HepG2 (cell line): ENCODE results near the gene GSTCD.

Experiments used
- NFIB ChIP-seq: sonication (generic); formaldehyde crosslinking; IDR thresholded peaks from 2 replicates; pipeline ENCODE4 v1.9.0; 2021; ENCODE audit warnings: missing genetic modification reagents, mild to moderate bottlenecking, borderline replicate concordance
- RAD21 ChIP-seq: fragments of 450-650 bp; formaldehyde crosslinking; IDR thresholded peaks from 2 replicates; pipeline ENCODE4 v1.5.0; 2020; ENCODE audit warnings: mild to moderate bottlenecking
- SP2 ChIP-seq: sonication (generic); formaldehyde crosslinking; IDR thresholded peaks from 2 replicates; pipeline ENCODE4 v1.5.1; 2020; ENCODE audit warnings: mild to moderate bottlenecking, missing genetic modification reagents
- ZNF496 ChIP-seq: sonication (generic); formaldehyde crosslinking; IDR thresholded peaks from 2 replicates; pipeline ENCODE4 v1.8.1; 2023; ENCODE audit warnings: mild to moderate bottlenecking, moderate library complexity, missing genetic modification reagents; ENCODE audit not compliant: insufficient replicate concordance
- TF ChIP-seq, protein P1 (sequence below): sonication (generic); formaldehyde crosslinking; IDR thresholded peaks from one replicate; pipeline ENCODE4 v1.5.1; 2020; ENCODE audit warnings: mild to moderate bottlenecking, missing genetic modification reagents; ENCODE audit errors: not compliant biosample characterization

- TF ChIP-seq RAD21 (no peak), NFIB (CRISPR knock-in tag) (no peak), ZNF496 (CRISPR knock-in tag) (no peak), SP2 (CRISPR knock-in tag) (no peak)
- TF ChIP-seq, protein P1, sequence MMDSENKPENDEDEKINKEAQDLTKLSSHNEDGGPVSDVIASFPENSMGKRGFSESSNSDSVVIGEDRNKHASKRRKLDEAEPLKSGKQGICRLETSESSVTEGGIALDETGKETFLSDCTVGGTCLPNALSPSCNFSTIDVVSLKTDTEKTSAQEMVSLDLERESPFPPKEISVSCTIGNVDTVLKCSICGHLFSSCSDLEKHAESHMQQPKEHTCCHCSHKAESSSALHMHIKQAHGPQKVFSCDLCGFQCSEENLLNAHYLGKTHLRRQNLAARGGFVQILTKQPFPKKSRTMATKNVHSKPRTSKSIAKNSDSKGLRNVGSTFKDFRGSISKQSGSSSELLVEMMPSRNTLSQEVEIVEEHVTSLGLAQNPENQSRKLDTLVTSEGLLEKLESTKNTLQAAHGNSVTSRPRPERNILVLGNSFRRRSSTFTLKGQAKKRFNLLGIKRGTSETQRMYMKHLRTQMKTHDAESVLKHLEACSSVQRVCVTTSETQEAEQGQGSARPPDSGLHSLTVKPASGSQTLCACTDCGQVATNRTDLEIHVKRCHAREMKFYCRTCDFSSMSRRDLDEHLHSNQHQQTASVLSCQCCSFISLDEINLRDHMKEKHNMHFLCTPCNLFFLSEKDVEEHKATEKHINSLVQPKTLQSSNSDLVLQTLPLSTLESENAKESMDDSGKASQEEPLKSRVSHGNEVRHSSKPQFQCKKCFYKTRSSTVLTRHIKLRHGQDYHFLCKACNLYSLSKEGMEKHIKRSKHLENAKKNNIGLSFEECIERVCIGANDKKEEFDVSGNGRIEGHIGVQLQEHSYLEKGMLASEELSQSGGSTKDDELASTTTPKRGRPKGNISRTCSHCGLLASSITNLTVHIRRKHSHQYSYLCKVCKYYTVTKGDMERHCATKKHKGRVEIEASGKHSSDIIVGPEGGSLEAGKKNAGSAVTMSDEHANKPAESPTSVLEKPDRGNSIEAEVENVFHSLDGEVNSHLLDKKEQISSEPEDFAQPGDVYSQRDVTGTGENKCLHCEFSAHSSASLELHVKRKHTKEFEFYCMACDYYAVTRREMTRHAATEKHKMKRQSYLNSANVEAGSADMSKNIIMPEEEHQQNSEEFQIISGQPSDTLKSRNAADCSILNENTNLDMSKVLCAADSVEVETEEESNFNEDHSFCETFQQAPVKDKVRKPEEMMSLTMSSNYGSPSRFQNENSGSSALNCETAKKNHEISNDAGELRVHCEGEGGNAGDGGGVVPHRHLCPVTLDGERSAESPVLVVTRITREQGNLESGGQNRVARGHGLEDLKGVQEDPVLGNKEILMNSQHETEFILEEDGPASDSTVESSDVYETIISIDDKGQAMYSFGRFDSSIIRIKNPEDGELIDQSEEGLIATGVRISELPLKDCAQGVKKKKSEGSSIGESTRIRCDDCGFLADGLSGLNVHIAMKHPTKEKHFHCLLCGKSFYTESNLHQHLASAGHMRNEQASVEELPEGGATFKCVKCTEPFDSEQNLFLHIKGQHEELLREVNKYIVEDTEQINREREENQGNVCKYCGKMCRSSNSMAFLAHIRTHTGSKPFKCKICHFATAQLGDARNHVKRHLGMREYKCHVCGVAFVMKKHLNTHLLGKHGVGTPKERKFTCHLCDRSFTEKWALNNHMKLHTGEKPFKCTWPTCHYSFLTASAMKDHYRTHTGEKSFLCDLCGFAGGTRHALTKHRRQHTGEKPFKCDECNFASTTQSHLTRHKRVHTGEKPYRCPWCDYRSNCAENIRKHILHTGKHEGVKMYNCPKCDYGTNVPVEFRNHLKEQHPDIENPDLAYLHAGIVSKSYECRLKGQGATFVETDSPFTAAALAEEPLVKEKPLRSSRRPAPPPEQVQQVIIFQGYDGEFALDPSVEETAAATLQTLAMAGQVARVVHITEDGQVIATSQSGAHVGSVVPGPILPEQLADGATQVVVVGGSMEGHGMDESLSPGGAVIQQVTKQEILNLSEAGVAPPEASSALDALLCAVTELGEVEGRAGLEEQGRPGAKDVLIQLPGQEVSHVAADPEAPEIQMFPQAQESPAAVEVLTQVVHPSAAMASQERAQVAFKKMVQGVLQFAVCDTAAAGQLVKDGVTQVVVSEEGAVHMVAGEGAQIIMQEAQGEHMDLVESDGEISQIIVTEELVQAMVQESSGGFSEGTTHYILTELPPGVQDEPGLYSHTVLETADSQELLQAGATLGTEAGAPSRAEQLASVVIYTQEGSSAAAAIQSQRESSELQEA (CRISPR knock-in tag), result no peak
Observed at GRCh38 chr4:105715692-105716278, 7.2 kb downstream of the GSTCD start.
